HCT116 (cell line): ENCODE results near the gene TLE4. TPM values are rescaled to one million over a fixed set of nuclear protein-coding genes. Genes with fewer than 3 reads are reported as not detected.

Experiments used
- ATAC-seq: fragments of 200-7000 bp; cut with Tn5 transposase; 2 replicates; pipeline ENCODE4 v1.9.1; 2020; ENCODE audit warnings: mild to moderate bottlenecking, moderate library complexity
- BruUV-seq: library from RNA; stranded (reverse); fragments of 400-500 nt; replicated peaks from 2 replicates; lab custom pipeline; 2021; lab: Mats Ljungman, UMichigan
- CTCF ChIA-PET: fragments of 300-600 bp; sonication (Branson Sonifier 250); formaldehyde crosslinking; loops from one replicate; lab custom pipeline; 2021; ENCODE audit warnings: antibody characterized with exemption; lab: Charles Lee
- POLR2A ChIA-PET: fragments of 300-600, 350-600 bp; sonication (Branson Sonifier 250); formaldehyde crosslinking; loops from one replicate; lab custom pipeline; 2021; ENCODE audit warnings: antibody characterized with exemption; lab: Charles Lee
- RAD21 ChIA-PET, 2 experiments: fragments of 300-600 bp; sonication (Branson Sonifier 250); formaldehyde crosslinking; loops; one replicate each; lab custom pipeline; 2023; ENCODE audit warnings: low total read pairs in 2 of 2; ENCODE audit not compliant: uncharacterized antibody in 2 of 2, unreplicated experiment in 2 of 2, low non-redundant PET in 1 of 2; lab: Charles Lee
- DNase-seq: peaks from one replicate; pipeline ENCODE4 v3.0.0-alpha.2; 2010; ENCODE audit warnings: low read depth, low spot score
- H2AFZ ChIP-seq: fragments of 200-600 bp; shearing (Covaris generic), sonication (generic); 2 replicates; pipeline ENCODE4 v1.6.1; 2017; ENCODE audit warnings: low read depth, mixed run types, mixed read lengths, antibody characterized with exemption, low read length; ENCODE audit not compliant: poor library complexity, severe bottlenecking
- H3K27ac ChIP-seq: 2 replicates; pipeline ENCODE4 v1.5.1; 2012; ENCODE audit warnings: low read depth, low read length
- H3K27me3 ChIP-seq: fragments of 200-600 bp; sonication (generic); 2 replicates; pipeline ENCODE4 v1.6.1; 2016; ENCODE audit warnings: mixed run types, low read length, mixed read lengths; ENCODE audit not compliant: insufficient read depth
- H3K36me3 ChIP-seq, 2 experiments: fragments of 200-500 bp in 1 of 2; fragments of 200-600 bp in 1 of 2; sonication (Bioruptor generic) in 1 of 2; sonication (generic) in 1 of 2; 2 replicates each; pipeline versions ENCODE4 v1.5.1 to v1.6.1; 2014 to 2016; ENCODE audit warnings: low read length in 2 of 2, inconsistent platforms in 1 of 2, mixed read lengths in 1 of 2, mixed run types in 1 of 2; ENCODE audit not compliant: insufficient read depth in 2 of 2, control insufficient read depth in 1 of 2
- H3K4me1 ChIP-seq, 2 experiments: fragments of 200-600 bp in 1 of 2; sonication (generic) in 1 of 2; 2 replicates each; pipeline versions ENCODE4 v1.5.1 to v1.6.1; 2012 to 2017; ENCODE audit warnings: low read length in 2 of 2, inconsistent platforms in 1 of 2, mild to moderate bottlenecking in 1 of 2, mixed read lengths in 1 of 2, mixed run types in 1 of 2, moderate library complexity in 1 of 2; ENCODE audit not compliant: insufficient read depth in 2 of 2, control insufficient read depth in 1 of 2
- H3K4me2 ChIP-seq: fragments of 200-600 bp; sonication (generic); 2 replicates; pipeline ENCODE4 v1.6.1; 2017; ENCODE audit warnings: mixed run types, low read length, mixed read lengths
- H3K4me3 ChIP-seq, 2 experiments: fragments of 200-600 bp in 1 of 2; sonication (generic) in 1 of 2; replicated peaks in 1 of 2; 2 replicates each; pipeline ENCODE4 v1.5.1; 2011 to 2016; ENCODE audit warnings: low read length in 2 of 2, control low read depth in 1 of 2, low read depth in 1 of 2, mild to moderate bottlenecking in 1 of 2, mixed read lengths in 1 of 2, mixed run types in 1 of 2
- H3K79me2 ChIP-seq: fragments of 200-600 bp; sonication (generic); 2 replicates; pipeline ENCODE4 v1.6.1; 2017; ENCODE audit warnings: mild to moderate bottlenecking, mixed run types, low read length, moderate library complexity, mixed read lengths; ENCODE audit not compliant: insufficient read depth
- H3K9ac ChIP-seq: fragments of 200-600 bp; sonication (generic); 2 replicates; pipeline ENCODE4 v1.6.1; 2016; ENCODE audit warnings: low read length, mixed read lengths
- H3K9me2 ChIP-seq: fragments of 200-600 bp; sonication (generic), shearing (Covaris generic); 2 replicates; pipeline ENCODE4 v1.6.1; 2017; ENCODE audit warnings: mixed run types, mild to moderate bottlenecking, moderate library complexity; ENCODE audit not compliant: insufficient read depth
- H3K9me3 ChIP-seq, 2 experiments: fragments of 200-500 bp in 1 of 2; fragments of 200-600 bp in 1 of 2; sonication (Bioruptor generic) in 1 of 2; sonication (generic) in 1 of 2; 2 replicates each; pipeline ENCODE4 v1.6.1; 2014 to 2017; ENCODE audit warnings: low read length in 2 of 2, mixed read lengths in 2 of 2, inconsistent platforms in 1 of 2, low read depth in 1 of 2, mild to moderate bottlenecking in 1 of 2, mixed run types in 1 of 2, moderate library complexity in 1 of 2; ENCODE audit not compliant: control insufficient read depth in 1 of 2, insufficient read depth in 1 of 2
- H4K20me1 ChIP-seq: fragments of 200-600 bp; sonication (generic), shearing (Covaris generic); 2 replicates; pipeline ENCODE4 v1.6.1; 2017; ENCODE audit warnings: mixed run types, mild to moderate bottlenecking, moderate library complexity; ENCODE audit not compliant: insufficient read depth
- CTCF ChIP-seq, 3 experiments: fragments of 200-600 bp in 1 of 3; sonication (generic) in 1 of 3; IDR thresholded peaks in 2 of 3; conservative IDR thresholded peaks in 1 of 3; 2 replicates each; pipeline ENCODE4 v1.5.1; 2012 to 2017; ENCODE audit warnings: low read depth in 2 of 3, low read length in 2 of 3, antibody characterized with exemption in 1 of 3, borderline replicate concordance in 1 of 3, control low read depth in 1 of 3, mild to moderate bottlenecking in 1 of 3, mixed read lengths in 1 of 3, mixed run types in 1 of 3, moderate library complexity in 1 of 3; ENCODE audit not compliant: insufficient read depth in 1 of 3
- EZH2 ChIP-seq: fragments of 200-600 bp; sonication (generic); IDR thresholded peaks from 2 replicates; pipeline ENCODE4 v1.6.1; 2017; ENCODE audit warnings: antibody characterized with exemption, mixed run types
- FOSL1 ChIP-seq: IDR thresholded peaks from 2 replicates; pipeline ENCODE4 v1.6.1; 2012; ENCODE audit warnings: low read depth
- JUND ChIP-seq: IDR thresholded peaks from 2 replicates; pipeline ENCODE4 v1.6.1; 2012
- POLR2A ChIP-seq: IDR thresholded peaks from 2 replicates; pipeline ENCODE4 v1.7.0; 2011; ENCODE audit warnings: borderline replicate concordance; ENCODE audit not compliant: insufficient read depth, insufficient read length; ENCODE audit errors: extremely low read depth
- POLR2AphosphoS5 ChIP-seq: IDR thresholded peaks from 2 replicates; pipeline ENCODE4 v1.6.1; 2011; ENCODE audit warnings: mild to moderate bottlenecking, low read depth, low read length, moderate library complexity
- REST ChIP-seq: IDR thresholded peaks from 2 replicates; pipeline ENCODE4 v1.6.1; 2012; ENCODE audit warnings: low read depth
- SIN3A ChIP-seq: IDR thresholded peaks from 2 replicates; pipeline ENCODE4 v1.6.1; 2012; ENCODE audit warnings: low read depth
- SP1 ChIP-seq: IDR thresholded peaks from 2 replicates; pipeline ENCODE4 v1.6.1; 2012; ENCODE audit warnings: low read depth
- SRF ChIP-seq: IDR thresholded peaks from 2 replicates; pipeline ENCODE4 v1.6.1; 2012; ENCODE audit warnings: low read depth
- TCF7L2 ChIP-seq: IDR thresholded peaks from 2 replicates; pipeline ENCODE4 v1.7.0; 2011; ENCODE audit warnings: borderline replicate concordance, inconsistent platforms; ENCODE audit not compliant: insufficient read depth, insufficient read length; ENCODE audit errors: extremely low read depth
- ZBTB33 ChIP-seq: IDR thresholded peaks from 2 replicates; pipeline ENCODE4 v1.6.1; 2011; ENCODE audit warnings: mild to moderate bottlenecking, low read length, moderate library complexity; ENCODE audit not compliant: insufficient replicate concordance; ENCODE audit errors: extremely low read depth
- ZFX ChIP-seq: fragments of 450-650 bp; IDR thresholded peaks from 2 replicates; pipeline ENCODE4 v1.6.1; 2017
- intact Hi-C: fragments of 100-400 bp; cut with micrococcal nuclease; formaldehyde crosslinking; loops from 2 replicates; pipeline ENCODE4 v1.10.0; 2022
- total RNA-seq: library from RNA; stranded (reverse); gene quantifications from one replicate; pipeline ENCODE4 v1.2.1, GENCODE V29; 2021; ENCODE audit not compliant: unreplicated experiment

The TLE4 gene
- total RNA-seq, 1 experiment from 2014 or later: 0.39 TPM

- Histone ChIP-seq H4K20me1 (no peaks in the 10 kb centered on the region), H3K27ac (no peak overlapping the region), H3K9ac (no peak overlapping the region), H2AFZ (no peak overlapping the region), H3K27me3 (no peaks in the 10 kb centered on the region), H3K36me3 (no peaks in the 10 kb centered on the region)
- DNase-seq: no peak
- POLR2A ChIA-PET: no interaction called here
- CTCF ChIA-PET: no interaction called here
- intact Hi-C loops: no loop called here
- BruUV-seq: no TSS peak
- TF ChIP-seq SP1 (no peak), EZH2 (no peak), CTCF (IDR thresholded peaks at IDR 0.05 in 2 of 3, conservative IDR thresholded peaks at IDR 0.05 in 1 of 3; ENCODE audit: borderline replicate concordance in 1 of 3, insufficient read depth in 1 of 3, low read depth in 2 of 3, low read length in 2 of 3) (no peak), SRF (no peak), FOSL1 (no peak), TCF7L2 (no peak), ZBTB33 (no peak), SIN3A (no peak), REST (no peak), ZFX (no peak), JUND (no peak), POLR2AphosphoS5 (no peak), POLR2A (no peak)
- TF ChIP-seq, all 23 proteins: peak for 0
- Histone ChIP-seq H3K4me1 (no peaks in the 10 kb centered on the region), H3K9me3 (peaks cover 11 to 37% of the 10 kb centered on the region in 2 experiments; a peak in 2 of 4 replicates), H3K79me2 (no peaks in the 10 kb centered on the region), H3K4me2 (no peak overlapping the region), H3K4me3 (no peak overlapping the region), H3K9me2 (no peaks in the 10 kb centered on the region)
- no peak for ATAC-seq
- RAD21 ChIA-PET: no interaction called here
Measured at GRCh38 chr9:79711874-79712273, 140.1 kb downstream of the TLE4 start.
